Mesenteric fat pad (tissue), 1 donor: ENCODE measurements around the gene CFAP57. TPM values are rescaled to one million over a fixed set of nuclear protein-coding genes. Genes with fewer than 3 reads are reported as not detected.

ENCODE experiments used
- DNase-seq: peaks from one replicate; pipeline ENCODE4 v3.0.0-alpha.2; 2020; ENCODE audit warnings: low spot score
- microRNA-seq: library from miRNA; unstranded; fragments of <30 nt; microRNA quantifications from one replicate; pipeline ENCODE4 v1.2.0, GENCODE V29; 2020; ENCODE audit warnings: borderline number of aligned reads
- total RNA-seq: library from RNA; stranded (reverse); fragmentation: NEBNext Ultra II Directional; extraction: Animal tissue kit (Norgen Biotek cat#: 25700); gene quantifications from one replicate; pipeline ENCODE4 v1.2.1, GENCODE V29; 2021
- donor health status: DM: yes; HTN: yes; CAD: no.

Gene CFAP57
- total RNA-seq, 1 donor from 2014 or later: 0.19 TPM

DNA sequence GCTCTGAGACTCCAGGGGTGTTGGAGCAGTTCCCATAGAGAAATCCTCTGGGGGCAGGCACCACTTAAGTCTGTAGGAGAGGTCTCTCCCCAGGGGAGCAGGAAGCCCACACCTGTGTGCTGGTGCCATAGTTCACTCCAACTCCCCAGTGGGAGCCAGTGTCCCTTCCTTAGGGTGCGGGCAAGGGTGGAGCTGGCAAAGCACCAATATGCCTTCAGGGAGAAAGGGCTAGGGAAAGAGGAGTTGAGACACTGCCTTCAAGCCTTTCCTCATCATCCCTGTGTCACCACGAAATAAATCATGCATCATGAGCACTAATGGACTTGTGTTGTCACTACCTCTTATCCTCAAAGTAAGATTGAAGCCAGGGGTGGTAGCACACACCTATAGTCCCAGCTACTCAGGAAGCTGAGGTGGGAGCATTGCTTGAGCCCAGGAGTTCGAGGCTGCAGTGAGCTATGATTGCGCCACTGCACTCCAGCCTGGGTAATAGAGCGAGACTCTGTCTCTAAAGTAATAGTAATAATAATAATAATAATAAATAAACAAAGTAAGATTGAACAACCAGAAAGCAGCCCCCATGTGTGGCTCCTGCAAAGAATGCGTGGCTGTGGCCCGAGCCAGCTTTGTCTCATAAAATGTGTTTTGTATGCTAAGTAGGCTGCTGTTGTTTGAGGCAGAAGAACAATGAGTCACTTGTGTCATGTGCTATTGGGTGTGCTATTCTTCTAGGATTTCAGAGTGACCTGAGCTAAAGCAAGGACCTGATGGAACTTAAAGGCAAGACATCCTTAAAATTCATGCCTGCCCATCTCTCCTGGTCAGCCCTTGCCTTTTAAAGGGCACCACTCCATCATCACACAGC, 122.0 kb downstream of the CFAP57 start:
- DNase-seq: no peak

DNA sequence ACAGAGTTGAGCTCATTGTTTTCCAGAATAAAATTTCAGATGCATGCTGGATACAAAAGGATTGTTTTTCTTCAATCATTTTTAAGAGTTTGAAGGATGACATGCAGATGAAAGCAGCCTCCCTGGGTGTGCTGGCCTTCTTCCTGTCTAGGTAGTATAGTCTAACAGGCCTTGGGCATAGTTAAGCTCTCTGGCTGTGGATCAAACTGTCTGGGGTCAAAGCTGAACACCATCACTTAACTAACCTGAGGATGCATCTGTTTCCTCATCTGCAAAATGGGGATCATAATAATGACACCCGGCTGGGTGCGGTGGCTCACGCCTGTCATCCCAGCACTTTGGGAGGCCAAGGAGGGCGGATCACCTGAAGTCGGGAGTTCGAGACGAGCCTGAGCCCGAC, 122.6 kb downstream of the CFAP57 start:
- no peak for DNase-seq

DNA sequence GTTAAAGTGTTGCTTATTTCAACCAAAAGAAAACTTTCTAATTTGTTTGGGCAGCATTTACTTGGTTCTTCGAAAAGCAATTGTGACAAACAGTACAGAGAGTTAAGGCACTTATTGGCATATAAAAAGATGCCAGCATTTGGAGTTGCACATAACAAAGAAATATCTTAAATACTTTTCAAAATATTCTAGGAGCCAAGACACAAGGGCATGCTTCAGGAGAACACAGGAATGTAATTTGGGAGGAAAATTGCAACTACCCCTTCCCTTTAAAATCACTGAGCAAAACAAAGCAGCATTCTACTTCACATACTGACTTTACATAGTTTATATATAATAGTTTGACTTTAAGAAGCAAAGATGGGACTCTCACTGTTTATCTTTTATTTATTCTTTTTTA, 124.1 kb downstream of the CFAP57 start:
- DNase-seq: no peak

DNA sequence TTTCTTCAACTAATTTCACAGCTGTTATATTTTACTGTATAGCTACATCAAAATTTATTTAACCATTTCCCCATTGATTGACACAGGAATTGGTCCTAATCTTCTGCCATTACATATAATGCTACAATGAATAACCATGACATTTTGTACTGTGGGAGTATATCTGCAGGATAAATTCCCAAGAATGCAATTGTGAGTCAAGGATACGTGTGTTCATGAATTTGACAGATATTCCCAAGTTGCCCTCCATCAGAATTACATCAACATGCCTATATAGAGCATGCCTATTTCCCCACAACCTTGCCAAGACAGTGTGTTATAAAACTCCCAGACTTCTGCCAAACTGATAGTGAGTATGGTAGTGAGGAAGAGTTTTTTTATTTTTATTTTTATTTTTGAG, 125.9 kb downstream of the CFAP57 start:
- no peak for DNase-seq

DNA sequence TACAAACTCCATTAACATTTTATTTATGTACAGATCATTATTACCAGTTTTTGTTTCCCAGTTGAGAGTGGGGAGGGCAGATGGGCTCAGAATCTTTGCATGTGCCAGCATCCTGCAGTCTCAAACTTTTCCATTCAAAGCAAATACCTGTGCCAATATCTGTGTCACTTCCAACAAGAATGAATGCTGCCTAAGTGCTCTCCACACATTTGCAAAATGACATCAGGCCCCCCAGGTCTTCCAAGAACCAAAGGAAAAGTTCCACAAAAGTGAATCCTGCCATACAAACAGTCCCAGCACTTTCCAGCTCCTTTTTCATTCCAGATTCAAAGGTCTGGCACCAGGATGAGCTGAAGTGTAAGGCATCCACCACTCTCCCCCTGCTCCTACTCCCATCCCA, 127.0 kb downstream of the CFAP57 start:
- DNase-seq: no peak

DNA sequence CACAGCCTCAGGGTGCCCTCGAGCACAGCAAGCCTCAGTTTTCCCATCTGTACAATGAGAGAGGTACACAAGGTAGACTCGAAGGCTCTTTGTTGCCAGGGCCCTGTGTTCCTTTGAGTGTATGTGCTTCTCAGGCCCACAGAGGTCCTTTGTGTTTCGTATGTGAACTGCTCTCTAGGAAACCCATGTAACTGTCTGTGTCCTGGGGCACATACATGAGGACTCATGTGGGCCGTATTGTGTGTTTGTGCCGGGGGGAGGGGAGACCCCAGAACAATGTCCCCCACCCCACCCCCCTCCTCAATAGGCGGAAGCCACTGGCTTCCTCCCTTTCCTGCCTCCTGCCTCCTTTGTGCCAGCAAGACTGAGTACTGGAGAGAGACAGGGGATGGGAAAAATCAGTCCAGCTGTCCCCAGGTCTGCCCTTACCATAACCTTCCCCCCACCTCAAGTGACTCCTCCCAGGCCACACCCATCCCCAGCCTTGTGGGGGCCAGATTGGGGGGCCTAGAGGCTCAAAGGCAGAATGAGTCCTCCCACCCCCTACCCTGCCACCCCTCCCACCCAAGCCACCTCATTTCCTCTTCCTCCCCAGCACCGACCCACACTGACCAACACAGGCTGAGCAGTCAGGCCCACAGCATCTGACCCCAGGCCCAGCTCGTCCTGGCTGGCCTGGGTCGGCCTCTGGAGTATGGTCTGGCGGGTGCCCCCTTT, 128.4 kb downstream of the CFAP57 start, which contains the start of gene TIE1:
TSS of gene TIE1 (plus strand) at position 605 of the 717 bp plus-strand sequence. CDS start at position 695, 90 bp downstream.
- no peak for DNase-seq

DNA sequence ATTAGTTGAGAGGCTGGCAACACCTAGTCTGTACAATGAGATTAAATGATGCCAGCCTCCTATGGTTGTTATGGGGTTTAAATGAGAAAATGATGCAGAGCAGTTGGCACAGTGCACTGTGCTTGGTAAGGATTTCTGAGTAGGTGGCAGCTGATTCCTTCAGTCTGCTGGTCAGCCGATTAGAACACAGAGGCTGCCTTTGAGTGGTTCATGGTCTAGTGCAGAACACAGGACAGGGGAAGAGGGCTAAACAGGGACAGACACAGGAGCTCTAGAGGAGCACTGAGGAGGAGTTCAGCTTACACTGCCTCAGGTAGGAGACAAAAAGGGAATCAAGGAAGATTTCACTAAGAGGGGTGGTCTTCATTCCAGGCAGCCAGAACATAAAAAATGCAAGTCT, 130.1 kb downstream of the CFAP57 start:
- no peak for DNase-seq

DNA sequence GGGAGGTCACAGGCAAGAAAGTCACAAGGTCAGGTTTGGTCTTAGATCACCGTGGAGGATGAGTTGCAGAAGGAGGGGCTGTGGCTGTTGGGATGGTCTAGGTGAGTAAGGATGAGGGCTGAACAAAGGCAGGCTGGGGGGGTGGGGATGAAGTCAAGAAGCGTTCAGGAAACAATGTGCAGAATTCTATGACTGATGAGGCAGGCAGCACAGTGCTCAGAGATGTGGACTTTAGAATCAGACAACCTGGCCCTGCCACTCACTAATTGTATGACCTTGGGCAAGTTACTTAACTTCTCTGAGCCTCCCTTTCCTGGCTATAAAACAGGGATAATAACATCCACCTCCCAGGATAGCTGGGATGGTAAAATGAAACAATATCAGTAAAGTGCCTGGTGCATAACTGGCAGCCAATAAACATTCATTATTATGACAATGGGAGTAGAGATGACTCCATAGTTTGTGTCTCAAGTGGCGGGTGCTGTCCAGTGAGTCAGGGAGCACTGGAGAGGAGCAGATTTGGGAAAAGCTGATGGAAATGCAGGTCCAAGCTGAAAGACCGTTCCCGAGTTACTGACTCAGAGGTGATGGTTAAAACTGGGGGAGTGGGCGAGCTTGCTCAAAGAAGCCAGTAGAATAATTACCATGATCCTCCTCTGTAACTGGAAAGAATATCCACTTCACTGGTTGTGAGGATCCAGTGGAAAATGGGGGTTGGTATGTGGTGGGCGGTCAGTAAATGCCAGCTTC, 130.8 kb downstream of the CFAP57 start:
- DNase-seq: no peak

DNA sequence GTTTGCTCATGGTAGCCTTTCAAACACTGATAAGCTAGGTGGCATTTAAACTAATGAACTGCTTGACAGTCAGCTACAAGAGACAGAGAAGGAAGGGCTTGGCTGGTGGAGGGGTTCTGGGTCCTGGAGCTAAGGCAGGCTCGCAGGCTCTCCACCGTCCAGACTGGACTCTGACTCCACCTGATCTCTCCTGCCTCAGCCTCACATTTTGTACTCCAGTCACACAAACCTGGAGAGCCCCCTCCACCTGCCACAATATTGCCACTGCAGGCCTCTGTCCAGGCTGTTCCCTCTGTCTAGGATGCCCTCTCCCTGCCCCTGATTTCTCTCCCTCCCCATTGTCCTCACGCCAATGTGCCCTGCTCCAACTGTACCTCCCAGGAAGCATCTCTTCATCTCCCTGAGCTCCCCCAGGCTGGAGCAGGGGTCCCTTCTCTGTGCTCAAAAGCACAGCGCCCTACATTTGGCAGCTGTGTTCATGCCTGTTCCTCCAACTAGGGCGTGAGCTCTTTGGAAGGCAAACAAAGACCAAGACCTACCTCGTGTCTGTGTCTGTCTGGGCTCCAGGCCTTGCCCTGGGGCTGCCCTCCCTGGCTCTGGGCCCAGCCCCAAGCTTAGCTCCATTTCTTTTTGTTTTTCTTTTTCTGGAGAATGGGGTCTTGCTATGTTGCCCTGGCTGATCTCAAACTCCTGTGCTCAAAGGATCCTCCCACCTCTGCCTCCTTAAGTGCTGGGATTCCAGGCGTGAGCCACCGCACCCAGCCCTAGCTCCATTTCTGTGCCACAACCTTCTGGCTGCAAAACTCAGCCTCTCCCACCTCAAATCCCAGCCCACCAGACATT, 131.6 kb downstream of the CFAP57 start:
- DNase-seq: no peak

Small RNA genes within 50 kb of the gene (microRNA-seq; reads per million reads assigned to microRNA genes)
- gene MIR6733: not detected

Other genes with a start within 250 kb of the CFAP57 start
- 16.3 TPM for gene SLC2A1, start 213.5 kb upstream of the CFAP57 start, total RNA-seq
- 55.8 TPM for gene EBNA1BP2, start within 50 bp of the CFAP57 start, total RNA-seq
- not detected for gene TMEM125, start 97.7 kb downstream of the CFAP57 start, total RNA-seq
- gene C1orf210, start 113.3 kb downstream of the CFAP57 start, total RNA-seq: not detected
- 42.6 TPM for gene TIE1, start 128.7 kb downstream of the CFAP57 start, total RNA-seq
- 0.39 TPM for gene MPL, start 165.5 kb downstream of the CFAP57 start, total RNA-seq
- 4.9 TPM for gene CDC20, start 186.7 kb downstream of the CFAP57 start, total RNA-seq
- 149 TPM for gene ELOVL1, start 195.7 kb downstream of the CFAP57 start, total RNA-seq
- gene MED8, start 217.5 kb downstream of the CFAP57 start, total RNA-seq: 55.2 TPM
- gene SZT2, start 217.6 kb downstream of the CFAP57 start, total RNA-seq: 65.3 TPM